Activated T-cell treated with anti-CD3 and anti-CD28 coated beads, Interleukin-2, amount 50 U/mL, for 72 hours (primary cell): ENCODE data around the gene PPM1H. TPM values are rescaled to one million over a fixed set of nuclear protein-coding genes. Genes with fewer than 3 reads are reported as not detected.

Source experiments
- ATAC-seq, 2 donors: fragments of 150-1000 bp; cut with Tn5 transposase; replicated peaks in 1 of 2; 2 replicates each; pipeline ENCODE4 v1.10.0; 2021; ENCODE audit warnings: moderate library complexity in 2 of 2, mild to moderate bottlenecking in 1 of 2
- DNase-seq, 2 donors: peaks; one replicate each; pipeline ENCODE4 v3.0.0; 2021 to 2022; ENCODE audit warnings: mixed read lengths in 1 of 2
- H3K27ac Mint-ChIP-seq: one replicate; pipeline ENCODE4 v1.8.0; 2022; ENCODE audit warnings: mild to moderate bottlenecking, moderate library complexity, mixed read lengths
- H3K27me3 Mint-ChIP-seq: one replicate; pipeline ENCODE4 v1.8.0; 2022; ENCODE audit warnings: low read depth, mixed read lengths
- H3K36me3 Mint-ChIP-seq, 2 donors: one replicate each; pipeline ENCODE4 v1.8.0; 2022; ENCODE audit warnings: mixed read lengths in 2 of 2, mild to moderate bottlenecking in 1 of 2; ENCODE audit not compliant: insufficient read depth in 2 of 2
- H3K4me1 Mint-ChIP-seq: one replicate; pipeline ENCODE4 v1.8.0; 2022; ENCODE audit warnings: low read depth, mixed read lengths
- H3K4me3 Mint-ChIP-seq, 2 donors: one replicate each; pipeline ENCODE4 v1.8.0; 2022; ENCODE audit warnings: mild to moderate bottlenecking in 2 of 2, mixed read lengths in 2 of 2, moderate library complexity in 2 of 2
- H3K9me3 Mint-ChIP-seq, 2 donors: one replicate each; pipeline ENCODE4 v1.8.0; 2022; ENCODE audit warnings: mixed read lengths in 2 of 2
- total RNA-seq, 2 donors: library from RNA; stranded (reverse); gene quantifications; one replicate each; pipeline ENCODE4 v1.2.3, GENCODE V29; 2022

The PPM1H gene
- total RNA-seq, 2 donors from 2014 or later: not detected

DNA sequence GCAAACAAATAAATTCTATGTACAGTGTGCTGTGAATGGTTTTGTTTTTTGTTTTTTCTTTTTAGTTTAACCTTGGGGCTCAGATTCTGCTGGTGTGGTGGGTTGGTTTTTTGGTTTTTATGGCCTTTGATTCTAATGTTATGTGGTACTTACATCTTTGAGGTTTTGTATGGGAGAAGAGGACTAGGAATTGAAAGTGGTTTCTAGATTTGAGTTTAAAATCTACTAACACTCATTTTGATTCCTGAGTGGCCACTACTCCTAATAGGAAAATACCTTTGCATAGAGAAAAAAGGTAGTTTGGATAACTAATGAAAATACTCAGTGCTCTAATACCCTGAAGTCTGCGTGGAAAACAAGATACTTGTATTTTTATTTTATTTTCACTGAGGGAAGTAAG lies 330.6 kb downstream of the PPM1H start:
- Mint-ChIP-seq H3K4me3 (peak overlapping the region; percentile 82 to 94), H3K4me1 (peaks cover 47% of the 10 kb centered on the region), H3K27ac (peak overlapping the region; percentile 96), H3K36me3 (peaks cover 0 to 3% of the 10 kb centered on the region in 2 donors), H3K9me3 (no peaks in the 10 kb centered on the region), H3K27me3 (no peaks in the 10 kb centered on the region)
- ATAC-seq (no peak), DNase-seq (no peak)

DNA sequence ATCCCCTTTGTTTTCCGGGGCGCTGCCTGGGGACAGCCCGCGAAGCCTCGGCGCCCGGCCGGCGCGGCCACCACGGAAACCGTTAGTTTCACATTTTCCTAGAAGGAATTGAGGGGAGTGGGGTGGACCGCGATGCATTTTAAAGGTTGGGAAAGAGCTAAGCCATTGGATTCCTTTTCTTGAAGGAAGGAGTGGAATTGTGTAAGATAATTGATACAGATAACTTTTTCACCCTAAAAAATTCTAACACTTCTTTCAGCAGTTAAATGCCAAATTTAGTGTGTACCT lies 331.2 kb downstream of the PPM1H start:
- Mint-ChIP-seq H3K36me3 (peaks cover 0 to 3% of the 10 kb centered on the region in 2 donors), H3K27me3 (no peaks in the 10 kb centered on the region), H3K9me3 (no peaks in the 10 kb centered on the region), H3K4me3 (peak overlapping the region; percentile 82 to 94), H3K27ac (peak overlapping the region; percentile 96), H3K4me1 (peaks cover 47% of the 10 kb centered on the region)
- ATAC-seq (no peak), DNase-seq (no peak)

DNA sequence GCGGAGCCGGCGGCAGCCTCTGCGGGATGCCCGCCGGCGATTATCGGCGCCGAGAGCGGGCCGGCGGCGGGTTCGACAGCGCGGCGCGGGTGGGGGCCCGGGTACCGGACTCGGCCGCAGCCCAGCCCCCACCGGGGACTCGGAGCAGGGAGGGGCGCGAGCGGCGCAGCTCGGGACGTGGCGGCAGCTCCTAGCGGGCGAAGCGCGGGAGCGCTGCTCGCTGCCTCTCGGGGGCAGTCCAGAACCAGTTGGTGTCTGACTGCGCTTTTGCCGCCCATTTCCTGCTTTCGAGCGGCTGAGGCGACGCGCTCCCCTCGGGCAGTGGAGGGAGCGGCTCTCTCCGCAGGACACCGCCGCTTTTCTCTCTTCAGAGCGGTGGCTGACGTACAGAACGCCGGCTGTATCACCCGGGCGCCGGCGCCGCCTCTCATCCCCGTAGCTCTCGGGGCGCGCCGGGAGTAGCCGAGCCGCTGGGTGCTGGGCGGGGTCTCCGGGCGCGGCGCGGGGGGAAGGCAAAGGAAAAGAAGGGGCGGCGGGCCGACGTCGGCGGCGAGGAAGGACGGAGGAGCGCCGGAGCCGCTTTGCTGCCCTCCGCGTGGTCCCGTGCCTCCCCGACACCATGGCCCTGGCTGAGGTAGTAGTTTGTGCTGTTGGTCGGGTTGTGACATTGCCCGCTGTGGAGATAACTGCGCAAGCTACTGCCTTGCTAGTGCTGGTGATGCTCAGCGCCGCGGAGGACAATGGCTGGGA lies 331.7 kb downstream of the PPM1H start:
- H3K4me1 Mint-ChIP-seq: peaks cover 47% of the 10 kb centered on the region
- peak; percentile 80 to 81 for ATAC-seq
- peaks cover 0 to 3% of the 10 kb centered on the region in 2 donors for H3K36me3 Mint-ChIP-seq
- H3K27ac Mint-ChIP-seq: peak overlapping the region; percentile 96
- peak; percentile 85 to 86 for DNase-seq
- peak overlapping the region; percentile 82 to 94 for H3K4me3 Mint-ChIP-seq
- no peaks in the 10 kb centered on the region for H3K9me3 Mint-ChIP-seq
- no peaks in the 10 kb centered on the region for H3K27me3 Mint-ChIP-seq

DNA sequence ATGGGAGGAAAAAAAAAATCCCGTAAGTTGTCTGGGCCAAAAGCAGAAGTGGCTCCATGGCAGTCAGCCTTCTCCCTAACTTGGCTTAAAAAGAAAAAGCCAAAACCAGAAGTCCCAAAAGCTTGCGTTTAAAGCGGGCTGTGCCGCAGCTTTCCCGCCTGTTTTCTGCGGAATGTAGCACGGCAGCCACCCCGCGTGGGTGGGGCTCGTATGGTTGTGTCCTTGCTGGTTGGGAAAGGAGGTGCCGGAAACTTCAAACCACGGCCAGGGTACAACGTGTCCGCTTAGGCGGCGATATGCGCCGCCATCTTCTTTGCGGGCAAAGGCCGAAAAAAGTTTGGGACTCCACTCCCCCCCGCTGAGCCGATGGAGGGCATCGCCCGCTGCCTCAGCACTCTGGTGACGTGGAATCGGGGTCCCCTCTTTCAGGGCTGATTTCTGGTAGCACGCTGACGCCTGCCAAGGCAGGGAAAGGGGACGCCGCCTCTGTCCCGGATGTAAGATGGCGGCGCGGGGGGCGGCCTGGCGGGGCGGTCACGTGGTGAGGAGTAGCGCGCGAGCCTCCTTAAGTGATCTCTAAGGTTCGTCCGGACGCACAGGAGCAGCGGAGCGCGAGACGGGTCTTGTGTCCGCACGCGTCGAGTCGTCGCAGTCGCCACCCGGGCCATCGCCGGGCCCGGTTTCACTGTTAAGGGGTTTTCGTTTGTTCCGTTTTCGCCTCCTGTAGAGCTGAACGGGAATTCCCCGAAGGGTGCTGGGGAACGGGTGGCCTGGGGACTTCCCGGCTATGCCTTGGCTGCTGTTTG lies 332.5 kb downstream of the PPM1H start:
- peak overlapping the region; percentile 82 to 94 for H3K4me3 Mint-ChIP-seq
- H3K9me3 Mint-ChIP-seq: no peaks in the 10 kb centered on the region
- peaks cover 47% of the 10 kb centered on the region for H3K4me1 Mint-ChIP-seq
- DNase-seq (peak; percentile 88 to 92), ATAC-seq (peak; percentile 72 to 77)
- H3K27ac Mint-ChIP-seq: peak overlapping the region; percentile 98
- no peaks in the 10 kb centered on the region for H3K27me3 Mint-ChIP-seq
- peaks cover 0 to 3% of the 10 kb centered on the region in 2 donors for H3K36me3 Mint-ChIP-seq

DNA sequence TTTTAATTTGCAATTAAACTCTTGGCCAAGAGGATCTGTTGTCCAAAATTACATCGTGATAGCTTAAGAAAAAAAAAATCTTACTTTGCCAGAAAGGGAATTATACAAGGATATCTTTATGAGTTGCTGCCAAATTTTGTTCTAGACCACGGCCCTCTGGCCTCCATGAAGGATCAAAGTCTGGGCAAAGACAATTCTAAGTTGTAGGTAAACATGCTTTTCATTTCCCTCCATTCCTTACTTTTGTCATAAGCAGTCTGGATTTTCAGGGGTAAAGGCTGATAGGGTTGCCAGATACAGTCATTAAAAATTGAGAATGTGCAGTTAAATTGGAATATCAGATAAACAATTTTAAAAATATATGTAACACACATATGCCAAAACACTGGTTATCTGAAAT lies 333.2 kb downstream of the PPM1H start:
- peak overlapping the region in 1 of 2 donors; percentile 94 for H3K4me3 Mint-ChIP-seq
- no peaks in the 10 kb centered on the region for H3K27me3 Mint-ChIP-seq
- peaks cover 43% of the 10 kb centered on the region for H3K4me1 Mint-ChIP-seq
- H3K9me3 Mint-ChIP-seq: no peaks in the 10 kb centered on the region
- DNase-seq (no peak), ATAC-seq (no peak)
- peak overlapping the region; percentile 98 for H3K27ac Mint-ChIP-seq
- peaks cover 0 to 3% of the 10 kb centered on the region in 2 donors for H3K36me3 Mint-ChIP-seq

DNA sequence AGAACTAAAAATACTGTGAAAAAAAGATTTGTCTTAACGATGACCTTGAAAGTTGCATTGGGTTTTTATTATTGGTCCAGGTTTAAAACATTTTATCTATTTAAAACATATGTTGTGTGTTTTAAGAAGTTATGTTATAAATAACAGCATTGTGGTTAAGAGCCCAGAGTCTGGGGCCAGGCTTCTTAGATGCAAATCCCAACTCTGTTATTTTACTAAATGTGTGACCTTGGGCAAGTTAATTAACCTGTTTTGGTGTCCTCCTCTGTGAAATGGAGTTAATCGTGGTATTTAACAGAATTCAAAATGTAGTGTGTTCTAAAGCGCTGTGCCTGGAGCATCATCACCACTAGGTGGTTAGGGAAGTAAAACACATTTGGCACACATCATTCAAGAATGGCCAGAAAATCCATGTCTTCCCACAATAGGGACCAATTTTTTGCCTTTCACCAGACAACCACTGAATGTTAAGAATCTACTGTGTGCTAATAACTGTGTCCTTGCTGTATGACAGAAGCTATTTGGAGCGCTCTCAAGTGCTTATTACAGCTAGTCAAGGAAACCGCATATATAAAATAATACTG lies 335.0 kb downstream of the PPM1H start:
- Mint-ChIP-seq H3K4me1 (peaks cover 26% of the 10 kb centered on the region), H3K27ac (peak overlapping the region; percentile 54), H3K36me3 (peaks cover 0 to 3% of the 10 kb centered on the region in 2 donors), H3K9me3 (no peaks in the 10 kb centered on the region), H3K4me3 (no peak overlapping the region), H3K27me3 (no peaks in the 10 kb centered on the region)
- ATAC-seq: no peak
- DNase-seq: no peak

DNA sequence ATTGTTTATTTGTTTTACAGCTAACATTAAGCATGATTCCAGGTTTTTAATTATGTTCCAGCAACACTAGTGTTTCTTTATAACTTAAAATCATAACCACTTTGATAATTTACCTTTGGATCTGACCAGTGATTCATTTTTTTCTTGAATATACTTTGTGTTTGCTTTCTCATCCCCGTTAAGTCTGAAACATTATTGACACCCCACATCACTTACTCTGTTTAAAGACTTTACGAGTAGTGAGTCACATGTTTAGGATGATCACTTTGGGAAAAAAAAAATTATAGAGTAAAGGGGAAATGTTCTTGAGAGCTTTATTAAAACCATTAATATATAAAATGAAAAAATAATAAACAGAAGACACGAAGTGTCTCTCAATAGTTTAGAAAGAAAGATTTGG lies 336.1 kb downstream of the PPM1H start:
- DNase-seq (no peak), ATAC-seq (no peak)
- Mint-ChIP-seq H3K4me1 (peaks cover 16% of the 10 kb centered on the region), H3K4me3 (no peak overlapping the region), H3K9me3 (no peaks in the 10 kb centered on the region), H3K27me3 (no peaks in the 10 kb centered on the region), H3K27ac (no peak overlapping the region), H3K36me3 (peaks cover 0 to 1% of the 10 kb centered on the region in 2 donors)

DNA sequence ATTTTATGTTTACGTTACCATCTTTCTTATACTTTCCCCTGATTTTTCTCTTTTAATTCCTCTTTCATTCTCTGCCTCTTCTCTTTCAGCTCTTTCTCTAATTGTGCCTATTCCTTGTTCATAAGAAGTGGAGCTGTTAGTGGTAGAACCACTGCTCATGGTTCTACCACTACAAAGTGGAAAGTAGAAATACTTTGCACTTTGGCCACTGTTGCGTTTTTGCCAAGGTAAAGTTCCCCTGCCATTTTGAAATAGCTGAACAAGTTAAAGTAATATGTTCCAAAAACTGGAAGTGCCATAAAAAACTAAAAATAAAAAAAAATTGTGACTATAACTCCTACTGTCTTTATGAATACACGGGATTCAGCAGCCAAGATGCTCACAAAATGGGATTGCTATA lies 337.7 kb downstream of the PPM1H start:
- Mint-ChIP-seq H3K9me3 (no peaks in the 10 kb centered on the region), H3K4me1 (peaks cover 15% of the 10 kb centered on the region), H3K4me3 (no peak overlapping the region), H3K27me3 (no peaks in the 10 kb centered on the region), H3K27ac (no peak overlapping the region), H3K36me3 (no peaks in the 10 kb centered on the region)
- DNase-seq (no peak), ATAC-seq (no peak)

Other genes with a start within 250 kb of the PPM1H start
- not detected for gene AVPR1A, start 216.1 kb upstream of the PPM1H start, total RNA-seq